ENCODE results near the gene UVRAG. TPM values are rescaled to one million over a fixed set of nuclear protein-coding genes. Genes with fewer than 3 reads are reported as not detected.

The UVRAG gene
- total RNA-seq, 3 donors from 2014 or later = 43.3 to 73.0 (median 48.9) TPM

GRCh38 chr11:76152741-76153570 is 337.9 kb downstream of the UVRAG start:
- DNase-seq (ENCODE audit: low spot score in 2 of 2) = no peak
- no peaks in the 10 kb centered on the region for H3K9me3 ChIP-seq
- H3K27me3 ChIP-seq = no peaks in the 10 kb centered on the region
- H3K36me3 ChIP-seq = no peaks in the 10 kb centered on the region
- H3K4me3 ChIP-seq = peak overlapping the region; percentile 37 to 58 (median 44)
- H3K4me1 ChIP-seq = no peaks in the 10 kb centered on the region
- peak overlapping the region; percentile 40 to 69 for H3K27ac ChIP-seq
- intact Hi-C loops (cut with DNase I; ENCODE audit: low total_unique reads) = loop anchor here (2.0 to 5.0 kb wide), 2 partner anchors 34 to 251 kb away; no protein-coding TSS in a partner anchor
- TF ChIP-seq CTCF (IDR thresholded peaks at IDR 0.05) = no peak
- no peak for TF ChIP-seq POLR2AphosphoS5 (IDR thresholded peaks at IDR 0.05)
- no peak for TF ChIP-seq POLR2A (IDR thresholded peaks at IDR 0.05)

DNA sequence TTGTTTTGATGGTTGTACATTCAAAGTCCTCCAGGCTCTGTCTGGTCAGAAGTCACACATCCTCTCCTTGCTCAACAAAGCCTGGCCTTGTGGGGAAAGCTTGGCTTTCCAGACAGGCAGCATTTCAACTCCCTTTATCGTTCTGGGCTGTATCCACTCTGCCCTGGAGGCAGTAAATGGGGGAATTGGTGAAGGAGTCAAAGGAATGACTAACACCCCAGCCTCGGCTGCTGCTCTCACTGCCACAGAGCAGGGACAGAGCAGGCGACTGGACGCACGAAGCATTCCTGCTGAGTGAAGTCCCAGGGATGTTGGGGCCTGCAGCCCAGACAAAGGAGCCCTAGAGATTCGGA is 338.5 kb downstream of the UVRAG start:
- intact Hi-C loops (cut with DNase I; ENCODE audit: low total_unique reads) = loop anchor here (2.0 to 5.0 kb wide), 2 partner anchors 33 to 251 kb away; no protein-coding TSS in a partner anchor
- Histone ChIP-seq H3K27ac (peak overlapping the region; percentile 40 to 69), H3K27me3 (no peaks in the 10 kb centered on the region), H3K36me3 (no peaks in the 10 kb centered on the region), H3K4me1 (no peaks in the 10 kb centered on the region), H3K4me3 (no peak overlapping the region), H3K9me3 (no peaks in the 10 kb centered on the region)
- peak in 1 of 2 donors; percentile 27 for DNase-seq (ENCODE audit: low spot score in 2 of 2)
- TF ChIP-seq CTCF (IDR thresholded peaks at IDR 0.05) = no peak
- no peak for TF ChIP-seq POLR2A (IDR thresholded peaks at IDR 0.05)
- TF ChIP-seq POLR2AphosphoS5 (IDR thresholded peaks at IDR 0.05) = no peak

DNA sequence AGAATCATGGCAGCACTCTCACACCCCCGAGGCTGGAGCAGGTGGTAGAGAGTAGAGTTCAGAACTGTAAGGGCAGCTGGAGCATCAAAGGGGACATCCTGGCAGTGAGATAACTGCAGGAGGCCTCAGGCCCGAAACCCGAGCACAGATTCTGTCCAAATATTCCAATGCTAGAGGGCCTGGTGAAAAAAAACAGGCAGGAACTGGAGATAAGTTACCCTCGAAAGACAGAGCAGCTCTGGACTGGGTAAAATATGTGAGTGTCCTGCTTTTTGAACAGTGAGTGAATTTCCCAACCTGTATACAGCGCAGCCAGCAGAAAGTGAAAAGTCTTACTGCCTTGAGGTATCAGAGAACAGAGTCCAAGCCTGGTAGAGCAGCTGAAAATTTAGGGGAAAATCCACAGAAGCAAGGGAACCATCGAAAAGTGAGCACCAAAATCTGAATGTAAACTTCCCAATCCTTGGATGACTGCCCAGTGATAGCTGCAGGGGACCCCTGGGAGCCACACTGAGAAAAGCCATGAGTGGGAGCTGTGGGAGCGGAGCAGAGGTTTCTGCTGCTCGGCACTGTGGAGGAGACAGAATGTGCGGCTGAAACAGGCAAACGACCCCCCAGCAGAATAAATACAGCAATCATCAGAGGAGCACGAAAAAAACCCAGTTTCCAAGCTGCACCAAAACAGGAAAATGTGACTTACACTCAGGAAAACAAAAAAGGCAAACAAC is 340.7 kb downstream of the UVRAG start:
- intact Hi-C loops (cut with DNase I; ENCODE audit: low total_unique reads) = no loop called here
- Histone ChIP-seq H3K27ac (no peak overlapping the region), H3K9me3 (no peaks in the 10 kb centered on the region), H3K36me3 (no peaks in the 10 kb centered on the region), H3K27me3 (no peaks in the 10 kb centered on the region), H3K4me1 (no peaks in the 10 kb centered on the region), H3K4me3 (no peak overlapping the region)
- TF ChIP-seq POLR2A (IDR thresholded peaks at IDR 0.05) (no peak), POLR2AphosphoS5 (IDR thresholded peaks at IDR 0.05) (no peak)
- no peak for DNase-seq (ENCODE audit: low spot score in 2 of 2)

- no peaks in the 10 kb centered on the region for H3K36me3 ChIP-seq
- H3K27ac ChIP-seq = no peak overlapping the region
- TF ChIP-seq CTCF (IDR thresholded peaks at IDR 0.05) = no peak
- TF ChIP-seq POLR2A (IDR thresholded peaks at IDR 0.05) = no peak
- no peak for TF ChIP-seq POLR2AphosphoS5 (IDR thresholded peaks at IDR 0.05)
- H3K27me3 ChIP-seq = no peaks in the 10 kb centered on the region
- DNase-seq (ENCODE audit: low spot score in 2 of 2) = no peak
- intact Hi-C loops (cut with DNase I; ENCODE audit: low total_unique reads) = no loop called here
- peaks cover 0 to 4% of the 10 kb centered on the region in 2 donors for H3K4me1 ChIP-seq
- H3K9me3 ChIP-seq = no peaks in the 10 kb centered on the region
- no peak overlapping the region for H3K4me3 ChIP-seq
Measured at GRCh38 chr11:76156971-76157427, 342.0 kb downstream of the UVRAG start.

DNA sequence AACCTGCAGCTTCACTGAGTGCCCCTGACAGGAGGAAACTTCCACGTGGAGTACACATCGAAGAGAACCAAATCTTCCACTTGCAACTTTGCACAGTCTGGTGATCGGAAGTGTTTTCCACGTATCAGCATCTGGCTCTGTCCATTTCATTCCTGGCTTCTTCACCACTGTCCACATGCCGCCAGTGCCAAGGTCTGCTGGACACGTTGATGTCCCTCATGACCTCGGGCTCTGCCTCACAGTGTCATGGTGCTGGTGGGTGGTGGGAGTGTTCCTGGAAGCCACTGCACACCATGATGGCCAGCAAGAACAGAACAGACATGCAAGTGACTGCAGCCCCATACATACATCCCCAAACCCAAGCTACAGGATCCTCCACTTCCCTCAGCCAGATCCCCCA is 342.9 kb downstream of the UVRAG start:
- TF ChIP-seq POLR2AphosphoS5 (IDR thresholded peaks at IDR 0.05) (no peak), POLR2A (IDR thresholded peaks at IDR 0.05) (no peak), CTCF (IDR thresholded peaks at IDR 0.05) (no peak)
- intact Hi-C loops (cut with DNase I; ENCODE audit: low total_unique reads) = no loop called here
- H3K27me3 ChIP-seq = no peaks in the 10 kb centered on the region

More for the DNA sequence above, 342.9 kb downstream of the UVRAG start:
- no peak for DNase-seq (ENCODE audit: low spot score in 2 of 2)
- H3K36me3 ChIP-seq = no peaks in the 10 kb centered on the region
- no peak overlapping the region for H3K4me3 ChIP-seq
- H3K27ac ChIP-seq = no peak overlapping the region
- H3K9me3 ChIP-seq = no peaks in the 10 kb centered on the region
- H3K4me1 ChIP-seq = peaks cover 0 to 4% of the 10 kb centered on the region in 2 donors
